Head of caudate nucleus (tissue), 42 donors: ENCODE results near the gene SLC35F6.

Experiments
- DNase-seq, 42 donors: peaks; one replicate each; pipeline versions ENCODE4 v3.0.0 to v3.0.0-alpha.2; 2020 to 2021; ENCODE audit warnings: mixed read lengths in 7 of 42
- intact Hi-C: fragments of 100-400 bp; cut with DNase I; formaldehyde crosslinking; loops from one replicate; pipeline ENCODE4 v1.15.0; 2022

The SLC35F6 gene

GRCh38 chr2:26764078-26764887, at the start of gene SLC35F6:
SLC35F6 (plus strand) TSS chr2:26764284; CDS start chr2:26764350, 66 bp downstream.
- peak; percentile 44 to 95 (median 88) for DNase-seq
- intact Hi-C loops: no loop called here

GRCh38 chr2:26715528-26716270, 48.4 kb upstream of the SLC35F6 start:
- intact Hi-C loops: no loop called here
- DNase-seq: no peak

- intact Hi-C loops: no loop called here
- DNase-seq: no peak
Measured at GRCh38 chr2:26716340-26716739, 47.7 kb upstream of the SLC35F6 start.

GRCh38 chr2:26716769-26717168, 47.3 kb upstream of the SLC35F6 start:
- intact Hi-C loops: no loop called here
- DNase-seq: no peak

- intact Hi-C loops: no loop called here
Measured at GRCh38 chr2:26717362-26717761, 46.7 kb upstream of the SLC35F6 start.

GRCh38 chr2:26718949-26719686, 45.0 kb upstream of the SLC35F6 start:
- intact Hi-C loops: no loop called here
- no peak for DNase-seq

More at GRCh38 chr2:26717362-26717761, 46.7 kb upstream of the SLC35F6 start:
- no peak for DNase-seq

GRCh38 chr2:26720322-26721114, 43.6 kb upstream of the SLC35F6 start:
- intact Hi-C loops: no loop called here
- peak in 11 of 42 donors; percentile 9 to 51 (median 22) for DNase-seq

GRCh38 chr2:26721115-26722032, 42.7 kb upstream of the SLC35F6 start:
- no peak for DNase-seq
- intact Hi-C loops: no loop called here

- no peak for DNase-seq
- intact Hi-C loops: no loop called here
Measured at GRCh38 chr2:26722328-26722727, 41.8 kb upstream of the SLC35F6 start.

GRCh38 chr2:26722911-26723310, 41.2 kb upstream of the SLC35F6 start:
- no peak for DNase-seq
- intact Hi-C loops: no loop called here

GRCh38 chr2:26723475-26723874, 40.6 kb upstream of the SLC35F6 start:
- intact Hi-C loops: no loop called here
- no peak for DNase-seq

- no peak for DNase-seq
- intact Hi-C loops: no loop called here
Measured at GRCh38 chr2:26723991-26724750, 39.9 kb upstream of the SLC35F6 start.

GRCh38 chr2:26724784-26725520, 39.1 kb upstream of the SLC35F6 start:
- intact Hi-C loops: no loop called here
- no peak for DNase-seq

GRCh38 chr2:26725521-26725820, 38.6 kb upstream of the SLC35F6 start:
- DNase-seq: no peak
- intact Hi-C loops: no loop called here

- intact Hi-C loops: no loop called here
- no peak for DNase-seq
Measured at GRCh38 chr2:26726228-26726627, 37.9 kb upstream of the SLC35F6 start.

- intact Hi-C loops: no loop called here
- DNase-seq: no peak
Measured at GRCh38 chr2:26727641-26728561, 36.2 kb upstream of the SLC35F6 start.
